Upper lobe of left lung (tissue), 4 donors: ENCODE data around the gene ABCC8.

Source experiments
- EP300 ChIP-seq, 4 donors: sonication (generic); formaldehyde crosslinking; IDR thresholded peaks; one replicate each; pipeline ENCODE4 v1.5.1; 2017; ENCODE audit warnings: antibody characterized with exemption in 4 of 4, control low read depth in 2 of 4
- TF ChIP-seq, protein P1 (sequence below), 6 experiments: fragments of 450-650 bp in 4 of 6; fragments of 200-600 bp in 2 of 6; sonication (generic) in 2 of 6; IDR thresholded peaks; one replicate each; pipeline ENCODE4 v1.5.1; 2016 to 2019; ENCODE audit warnings: antibody characterized with exemption in 6 of 6

DNA sequence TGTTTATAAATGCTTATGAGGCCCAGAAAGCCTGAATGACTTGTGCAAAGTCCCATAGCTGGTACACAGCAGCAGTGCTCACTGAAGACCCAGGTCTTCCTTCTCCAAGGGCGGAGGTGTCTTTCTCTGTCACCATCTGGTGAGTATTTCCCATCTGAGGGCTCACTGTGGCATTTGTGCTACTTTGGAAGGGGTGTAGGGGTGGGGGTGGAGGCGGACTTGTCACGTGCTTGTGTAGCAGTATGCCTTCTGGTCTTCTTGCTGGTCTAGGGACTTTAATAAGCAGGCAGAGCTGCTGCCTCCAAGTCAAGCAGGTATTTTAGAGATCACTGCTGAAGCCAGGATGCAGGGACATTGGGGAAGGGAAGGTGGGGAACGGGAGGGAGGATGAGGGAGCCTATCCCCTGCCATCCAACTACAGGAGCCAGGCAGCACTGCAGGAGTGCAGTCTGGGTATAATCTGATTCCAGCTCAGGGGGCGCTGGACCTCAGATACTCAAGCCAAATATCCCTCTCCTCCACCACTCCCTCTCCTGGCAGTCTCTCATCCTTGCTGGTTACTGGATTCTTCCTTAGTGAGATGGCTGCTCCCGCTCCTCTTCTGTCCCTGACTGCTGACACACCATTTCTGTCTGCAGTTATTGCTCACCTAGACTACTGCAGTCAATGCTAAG is 3.4 kb downstream of the ABCC8 start:
- TF ChIP-seq, protein P1, sequence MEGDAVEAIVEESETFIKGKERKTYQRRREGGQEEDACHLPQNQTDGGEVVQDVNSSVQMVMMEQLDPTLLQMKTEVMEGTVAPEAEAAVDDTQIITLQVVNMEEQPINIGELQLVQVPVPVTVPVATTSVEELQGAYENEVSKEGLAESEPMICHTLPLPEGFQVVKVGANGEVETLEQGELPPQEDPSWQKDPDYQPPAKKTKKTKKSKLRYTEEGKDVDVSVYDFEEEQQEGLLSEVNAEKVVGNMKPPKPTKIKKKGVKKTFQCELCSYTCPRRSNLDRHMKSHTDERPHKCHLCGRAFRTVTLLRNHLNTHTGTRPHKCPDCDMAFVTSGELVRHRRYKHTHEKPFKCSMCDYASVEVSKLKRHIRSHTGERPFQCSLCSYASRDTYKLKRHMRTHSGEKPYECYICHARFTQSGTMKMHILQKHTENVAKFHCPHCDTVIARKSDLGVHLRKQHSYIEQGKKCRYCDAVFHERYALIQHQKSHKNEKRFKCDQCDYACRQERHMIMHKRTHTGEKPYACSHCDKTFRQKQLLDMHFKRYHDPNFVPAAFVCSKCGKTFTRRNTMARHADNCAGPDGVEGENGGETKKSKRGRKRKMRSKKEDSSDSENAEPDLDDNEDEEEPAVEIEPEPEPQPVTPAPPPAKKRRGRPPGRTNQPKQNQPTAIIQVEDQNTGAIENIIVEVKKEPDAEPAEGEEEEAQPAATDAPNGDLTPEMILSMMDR (IDR thresholded peaks at IDR 0.05), result no peak
- no peak for TF ChIP-seq EP300 (IDR thresholded peaks at IDR 0.05)
